Raji (cell line): ENCODE results near the gene LTB4R2.

Source experiments
- POLR2A ChIP-seq: IDR thresholded peaks from 2 replicates; pipeline ENCODE4 v1.6.1; 2011; ENCODE audit warnings: low read depth, low read length, control low read depth; ENCODE audit not compliant: insufficient read depth

Gene LTB4R2

DNA sequence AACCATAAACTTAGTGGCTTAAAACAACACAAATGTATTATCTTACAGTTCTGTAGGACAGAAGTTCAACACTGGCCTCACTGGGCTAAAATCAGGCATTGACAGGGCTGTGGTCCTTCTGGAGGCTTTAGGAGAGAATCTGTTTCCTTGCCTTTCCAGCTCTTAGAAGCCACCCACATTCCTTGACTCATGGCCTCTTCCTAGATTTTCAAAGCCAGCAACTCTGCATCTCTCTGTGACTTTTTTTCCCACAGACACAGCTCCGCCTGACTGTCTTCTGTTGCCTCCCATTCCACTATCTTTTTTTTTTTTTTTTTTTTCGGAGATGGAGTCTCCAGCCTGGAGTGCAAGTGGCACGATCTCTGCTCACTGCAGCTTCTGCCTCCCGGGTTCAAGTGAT, 46.3 kb downstream of the LTB4R2 start:
- no peak for TF ChIP-seq POLR2A

DNA sequence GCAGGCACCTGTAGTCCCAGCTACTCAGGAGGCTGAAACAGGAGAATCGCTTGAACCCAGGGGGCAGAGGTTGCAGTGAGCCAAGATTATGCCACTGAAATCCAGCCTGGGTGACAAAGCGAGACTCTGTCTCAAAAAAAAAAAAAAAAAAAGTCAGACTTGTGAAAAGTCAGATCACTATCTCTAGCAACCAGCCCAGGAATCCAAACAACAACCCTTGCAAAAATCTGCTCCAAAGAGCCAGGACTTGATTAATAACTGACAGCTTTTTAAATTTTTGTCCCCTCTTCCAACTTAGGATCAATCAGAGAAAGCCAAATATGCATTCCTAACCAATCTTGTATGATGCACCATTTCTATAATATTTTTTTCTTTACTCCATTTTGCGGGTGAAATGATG, 50.3 kb downstream of the LTB4R2 start:
- TF ChIP-seq POLR2A: no peak

DNA sequence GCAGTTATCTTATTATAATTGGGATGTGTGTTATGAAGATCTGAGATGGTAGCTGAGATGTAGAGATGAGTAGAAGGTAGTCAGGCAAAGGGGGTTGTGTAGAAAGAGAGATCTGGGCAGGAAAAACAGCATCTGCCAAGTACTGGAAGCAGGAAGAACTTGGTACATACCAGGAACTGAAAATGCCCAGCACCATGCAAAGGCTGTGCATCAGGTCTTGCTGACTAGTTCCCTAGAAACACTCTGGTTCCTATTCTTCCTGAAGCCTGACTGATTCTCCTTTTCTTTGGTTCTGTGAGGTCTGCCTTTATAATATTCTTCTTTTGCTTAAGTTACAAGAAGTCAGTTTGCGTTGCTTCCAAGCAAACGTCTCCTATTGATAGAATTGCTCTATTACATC, 51.4 kb downstream of the LTB4R2 start:
- no peak for TF ChIP-seq POLR2A
